Hematopoietic multipotent progenitor cell (in vitro differentiated cells): ENCODE measurements around the gene REP15. TPM values are rescaled to one million over a fixed set of nuclear protein-coding genes. Genes with fewer than 3 reads are reported as not detected.

Experiments
- total RNA-seq: library from RNA; depleted of rRNA; stranded (reverse); fragments of >200 nt; gene quantifications from one replicate; pipeline ENCODE4 v1.2.3, GENCODE V29; 2012

The REP15 gene
- total RNA-seq, 1 donor, result 0.54 TPM

Other genes with a start within 250 kb of the REP15 start
- not detected for gene SMCO2, start 249.7 kb upstream of the REP15 start, total RNA-seq
- 20.2 TPM for gene PPFIBP1, start 172.2 kb upstream of the REP15 start, total RNA-seq
- gene MRPS35, start 14.4 kb downstream of the REP15 start, total RNA-seq, result 18.9 TPM
- 41.2 TPM for gene KLHL42, start 83.8 kb downstream of the REP15 start, total RNA-seq
- under 0.01 TPM for gene MANSC4, start 83.8 kb downstream of the REP15 start, total RNA-seq